ENCODE results near the gene TDP1. TPM values are rescaled to one million over a fixed set of nuclear protein-coding genes. Genes with fewer than 3 reads are reported as not detected.

Gene TDP1
- total RNA-seq, 1 donor from 2014 or later: 40.2 TPM

GRCh38 chr14:89911010-89911919, 44.5 kb upstream of the TDP1 start:
- no peak for DNase-seq (ENCODE audit: low read depth)
- TF ChIP-seq CTCF (conservative IDR thresholded peaks at IDR 0.05; ENCODE audit: low read depth, low read length): no peak
- H3K4me3 ChIP-seq (ENCODE audit: low read depth, low read length): peak overlapping the region; percentile 9

- no peak overlapping the region for H3K4me3 ChIP-seq (ENCODE audit: low read depth, low read length)
- DNase-seq (ENCODE audit: low read depth): no peak
- no peak for TF ChIP-seq CTCF (conservative IDR thresholded peaks at IDR 0.05; ENCODE audit: low read depth, low read length)
Observed at GRCh38 chr14:89912221-89912620, 43.5 kb upstream of the TDP1 start.

- H3K4me3 ChIP-seq (ENCODE audit: low read depth, low read length): no peak overlapping the region
- DNase-seq (ENCODE audit: low read depth): peak; percentile 96
- TF ChIP-seq CTCF (conservative IDR thresholded peaks at IDR 0.05; ENCODE audit: low read depth, low read length): no peak
Observed at GRCh38 chr14:89912667-89913211, 43.0 kb upstream of the TDP1 start.

- no peak for DNase-seq (ENCODE audit: low read depth)
- H3K4me3 ChIP-seq (ENCODE audit: low read depth, low read length): no peak overlapping the region
- peak; percentile 96 for TF ChIP-seq CTCF (conservative IDR thresholded peaks at IDR 0.05; ENCODE audit: low read depth, low read length)
Observed at GRCh38 chr14:89915114-89915878, 40.4 kb upstream of the TDP1 start.

- no peak for TF ChIP-seq CTCF (conservative IDR thresholded peaks at IDR 0.05; ENCODE audit: low read depth, low read length)
- H3K4me3 ChIP-seq (ENCODE audit: low read depth, low read length): no peak overlapping the region
- no peak for DNase-seq (ENCODE audit: low read depth)
Observed at GRCh38 chr14:89918721-89919120, 37.0 kb upstream of the TDP1 start.

GRCh38 chr14:89920056-89920455, 35.7 kb upstream of the TDP1 start:
- no peak overlapping the region for H3K4me3 ChIP-seq (ENCODE audit: low read depth, low read length)
- no peak for TF ChIP-seq CTCF (conservative IDR thresholded peaks at IDR 0.05; ENCODE audit: low read depth, low read length)
- DNase-seq (ENCODE audit: low read depth): no peak
